Stomach smooth muscle (tissue), 2 donors: Measurements from ENCODE around the gene FAS.
A peak's percentile ranks its signal among the peaks of the same experiment; 100 is the strongest.

Experiments used
- H3K27ac ChIP-seq: one replicate; pipeline ENCODE4 v1.7.0; 2013; ENCODE audit warnings: mild to moderate bottlenecking, low read length, inconsistent platforms
- H3K27me3 ChIP-seq, 2 donors: one replicate each; pipeline ENCODE4 v1.7.0; 2013; ENCODE audit warnings: low read length in 2 of 2; ENCODE audit not compliant: insufficient read depth in 2 of 2, control insufficient read depth in 1 of 2
- H3K36me3 ChIP-seq, 2 donors: one replicate each; pipeline ENCODE4 v1.7.0; 2013; ENCODE audit warnings: low read length in 2 of 2; ENCODE audit not compliant: control insufficient read depth in 2 of 2, insufficient read depth in 2 of 2
- H3K4me1 ChIP-seq: one replicate; pipeline ENCODE4 v1.7.0; 2013; ENCODE audit warnings: low read length; ENCODE audit not compliant: control insufficient read depth, insufficient read depth
- H3K4me3 ChIP-seq, 2 donors: one replicate each; pipeline ENCODE4 v1.7.0; 2013; ENCODE audit warnings: low read length in 2 of 2
- H3K9ac ChIP-seq, 2 donors: one replicate each; pipeline ENCODE4 v1.7.0; 2013; ENCODE audit warnings: low read length in 2 of 2, mild to moderate bottlenecking in 1 of 2
- H3K9me3 ChIP-seq, 2 donors: one replicate each; pipeline ENCODE4 v1.7.0; 2013; ENCODE audit warnings: low read length in 2 of 2; ENCODE audit not compliant: control insufficient read depth in 2 of 2
- donor health status: healthy.
- donor health status: Pancreatic carcinoma.

Gene FAS

DNA sequence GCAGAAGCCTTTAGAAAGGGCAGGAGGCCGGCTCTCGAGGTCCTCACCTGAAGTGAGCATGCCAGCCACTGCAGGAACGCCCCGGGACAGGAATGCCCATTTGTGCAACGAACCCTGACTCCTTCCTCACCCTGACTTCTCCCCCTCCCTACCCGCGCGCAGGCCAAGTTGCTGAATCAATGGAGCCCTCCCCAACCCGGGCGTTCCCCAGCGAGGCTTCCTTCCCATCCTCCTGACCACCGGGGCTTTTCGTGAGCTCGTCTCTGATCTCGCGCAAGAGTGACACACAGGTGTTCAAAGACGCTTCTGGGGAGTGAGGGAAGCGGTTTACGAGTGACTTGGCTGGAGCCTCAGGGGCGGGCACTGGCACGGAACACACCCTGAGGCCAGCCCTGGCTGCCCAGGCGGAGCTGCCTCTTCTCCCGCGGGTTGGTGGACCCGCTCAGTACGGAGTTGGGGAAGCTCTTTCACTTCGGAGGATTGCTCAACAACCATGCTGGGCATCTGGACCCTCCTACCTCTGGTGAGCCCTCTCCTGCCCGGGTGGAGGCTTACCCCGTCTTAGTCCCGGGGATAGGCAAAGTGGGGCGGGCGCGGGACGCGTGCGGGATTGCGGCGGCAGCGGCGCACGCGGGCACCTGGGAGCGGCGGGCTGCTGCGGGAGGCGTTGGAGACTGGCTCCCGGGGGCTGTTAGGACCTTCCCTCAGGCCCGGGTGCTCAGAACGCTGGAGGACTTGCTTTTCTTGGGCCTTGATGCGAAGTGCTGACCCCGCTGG lies at the start of gene FAS:
TSS of gene FAS (plus strand) at position 415 of the 777 bp plus-strand sequence. CDS start at position 494, 79 bp downstream.
- Histone ChIP-seq H3K9me3 (no peaks in the 10 kb centered on the region), H3K9ac (peak within 1 kb of the TSS; percentile 84 to 90), H3K27ac (peak within 1 kb of the TSS; percentile 85), H3K4me1 (peaks cover 22% of the 10 kb centered on the region), H3K36me3 (no peaks in the 10 kb centered on the region), H3K27me3 (no peaks in the 10 kb centered on the region), H3K4me3 (peak within 1 kb of the TSS; percentile 79 to 88)

DNA sequence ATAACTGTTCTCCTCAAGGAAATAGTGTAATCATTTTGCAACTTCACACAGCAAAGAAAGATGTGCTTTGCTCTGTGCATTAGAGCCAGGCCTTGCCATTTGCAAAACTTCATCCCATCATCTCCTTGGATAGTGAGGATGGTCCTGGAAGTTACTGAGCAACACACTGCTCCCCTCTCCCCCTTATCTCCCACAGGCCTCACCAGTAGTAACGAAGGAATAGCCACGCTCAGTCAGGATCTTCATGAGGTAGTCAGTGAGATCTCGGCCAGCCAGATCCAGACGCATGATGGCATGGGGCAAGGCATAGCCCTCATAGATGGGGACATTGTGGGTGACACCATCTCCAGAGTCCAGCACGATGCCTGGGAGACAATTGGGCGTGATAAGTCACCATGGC lies 49.6 kb upstream of the FAS start:
- Histone ChIP-seq H3K36me3 (peaks cover 89 to 97% of the 10 kb centered on the region in 2 donors), H3K27ac (peak overlapping the region; percentile 79), H3K9ac (peak overlapping the region; percentile 3 to 29)

DNA sequence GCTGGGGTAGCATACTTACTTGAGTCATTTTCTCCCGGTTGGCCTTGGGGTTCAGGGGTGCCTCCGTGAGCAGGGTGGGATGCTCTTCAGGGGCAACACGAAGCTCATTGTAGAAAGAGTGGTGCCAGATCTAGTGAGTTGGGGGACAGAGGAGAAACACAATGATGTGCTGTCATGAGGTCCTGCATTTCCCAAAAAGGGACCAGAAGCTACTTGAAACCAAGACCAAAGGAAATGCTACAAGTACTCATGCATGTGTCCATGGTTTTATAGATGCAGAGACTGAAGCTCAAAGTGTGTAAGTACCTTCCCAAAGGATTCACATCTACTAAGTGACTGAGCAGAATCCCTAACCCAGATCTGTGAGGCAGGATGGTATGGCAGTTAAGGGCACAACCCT lies 46.8 kb upstream of the FAS start:
- H3K4me3 ChIP-seq = peak overlapping the region; percentile 33 to 40
- H3K9me3 ChIP-seq = no peaks in the 10 kb centered on the region
- H3K27me3 ChIP-seq = no peaks in the 10 kb centered on the region
- peak overlapping the region; percentile 79 for H3K27ac ChIP-seq
- H3K9ac ChIP-seq = peak overlapping the region; percentile 30 to 68
- peaks cover 69% of the 10 kb centered on the region for H3K4me1 ChIP-seq
- H3K36me3 ChIP-seq = peaks cover 86 to 93% of the 10 kb centered on the region in 2 donors

More for the DNA sequence above, 49.6 kb upstream of the FAS start:
- Histone ChIP-seq H3K27me3 (no peaks in the 10 kb centered on the region), H3K4me1 (peaks cover 63% of the 10 kb centered on the region), H3K9me3 (no peaks in the 10 kb centered on the region), H3K4me3 (no peak overlapping the region)

DNA sequence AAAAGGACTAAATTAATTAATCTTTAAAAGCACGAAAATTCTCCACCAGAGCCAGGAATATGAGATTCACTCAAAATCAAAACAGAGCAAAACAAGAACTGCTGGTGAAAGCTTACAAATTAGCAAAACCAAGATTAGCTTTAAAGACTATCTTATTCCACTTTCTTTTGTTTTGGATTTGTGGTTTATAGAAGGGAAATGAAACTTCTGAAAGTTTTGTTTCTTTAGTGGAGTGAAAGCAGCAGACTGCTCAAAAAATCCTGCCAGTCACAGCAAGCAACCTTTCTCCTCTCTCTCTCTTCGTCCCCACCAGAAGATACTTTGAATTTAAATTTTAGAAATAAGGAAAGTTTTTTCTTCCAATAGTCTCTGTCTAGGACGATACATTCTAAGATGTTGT lies 45.8 kb upstream of the FAS start:
- Histone ChIP-seq H3K9me3 (no peaks in the 10 kb centered on the region), H3K9ac (peak overlapping the region; percentile 25 to 68), H3K4me3 (peak overlapping the region in 1 of 2 donors; percentile 64), H3K27ac (peak overlapping the region; percentile 79), H3K36me3 (peaks cover 76 to 88% of the 10 kb centered on the region in 2 donors), H3K4me1 (peaks cover 61% of the 10 kb centered on the region), H3K27me3 (no peaks in the 10 kb centered on the region)

DNA sequence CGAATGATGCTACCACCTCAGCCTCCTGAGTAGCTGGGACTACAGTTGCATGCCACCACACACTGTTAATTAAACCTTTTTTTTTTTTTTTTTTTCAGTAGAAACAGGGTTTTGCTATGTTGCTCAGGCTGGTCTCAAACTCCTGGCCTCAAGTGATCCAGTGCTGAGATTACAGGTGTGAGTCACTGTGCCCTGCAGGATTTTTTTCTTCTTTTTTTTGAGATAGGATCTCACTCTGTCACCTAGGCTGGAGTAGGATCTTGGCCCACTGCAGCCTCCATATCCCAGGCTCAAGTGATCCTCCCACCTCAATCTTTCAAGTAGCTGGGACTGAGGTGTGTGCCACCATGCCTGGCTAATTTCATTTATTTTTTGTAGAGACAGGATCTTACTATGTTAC lies 44.4 kb upstream of the FAS start:
- H3K4me1 ChIP-seq = peaks cover 49% of the 10 kb centered on the region
- peak overlapping the region; percentile 21 to 38 for H3K9ac ChIP-seq
- peak overlapping the region; percentile 29 to 45 for H3K4me3 ChIP-seq
- no peaks in the 10 kb centered on the region for H3K27me3 ChIP-seq
- peak overlapping the region; percentile 6 for H3K27ac ChIP-seq
- peaks cover 65 to 74% of the 10 kb centered on the region in 2 donors for H3K36me3 ChIP-seq
- H3K9me3 ChIP-seq = no peaks in the 10 kb centered on the region

DNA sequence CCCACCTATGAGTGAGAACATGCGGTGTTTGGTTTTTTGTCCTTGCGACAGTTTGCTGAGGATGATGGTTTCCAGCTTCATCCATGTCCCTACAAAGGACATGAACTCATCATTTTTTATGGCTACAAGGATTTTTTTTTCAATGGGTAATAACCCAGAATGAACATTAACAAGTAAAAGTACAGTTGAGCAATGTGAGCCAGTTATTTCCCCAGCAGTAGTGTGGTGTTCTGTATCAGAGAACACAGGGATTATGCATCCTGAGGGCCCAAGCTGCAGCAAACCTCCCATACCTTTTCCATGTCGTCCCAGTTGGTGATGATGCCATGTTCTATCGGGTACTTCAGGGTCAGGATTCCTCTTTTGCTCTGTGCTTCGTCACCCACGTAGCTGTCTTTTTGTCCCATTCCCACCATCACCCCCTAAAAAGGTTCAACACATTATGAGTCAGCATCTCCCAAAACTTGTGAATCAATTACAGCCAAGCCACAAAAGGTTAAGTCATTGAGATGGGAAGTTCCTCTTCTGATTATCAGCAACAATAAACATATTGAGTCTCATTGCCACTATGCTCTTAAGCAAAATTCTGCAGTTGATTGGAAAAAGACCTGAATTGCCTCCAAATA lies 43.5 kb upstream of the FAS start:
- Histone ChIP-seq H3K27ac (peak overlapping the region; percentile 60), H3K4me3 (peak overlapping the region; percentile 87 to 92), H3K9ac (peak overlapping the region; percentile 99 to 100), H3K36me3 (peaks cover 56 to 65% of the 10 kb centered on the region in 2 donors), H3K4me1 (peaks cover 41% of the 10 kb centered on the region), H3K9me3 (no peaks in the 10 kb centered on the region), H3K27me3 (no peaks in the 10 kb centered on the region)

DNA sequence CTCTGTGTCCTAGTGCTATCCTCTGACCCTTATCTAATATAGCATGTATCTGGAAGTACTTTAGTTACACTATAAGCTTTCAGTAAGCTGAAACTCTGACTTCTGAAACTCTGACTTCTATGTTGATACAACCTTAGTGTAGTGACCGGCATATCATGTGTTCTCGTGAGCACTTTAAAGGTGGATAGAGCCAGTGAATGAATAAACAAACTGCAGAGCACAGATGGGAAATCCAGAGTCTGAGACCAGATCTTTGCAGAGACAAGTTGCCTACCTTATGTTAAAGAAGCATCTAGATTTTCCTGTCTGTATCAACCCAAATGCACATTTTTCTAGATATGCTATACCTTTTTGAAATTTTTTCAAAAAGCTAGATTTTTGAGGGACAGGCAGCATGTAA lies 41.5 kb upstream of the FAS start:
- Histone ChIP-seq H3K36me3 (peaks cover 38 to 45% of the 10 kb centered on the region in 2 donors), H3K4me3 (peak overlapping the region; percentile 87 to 92), H3K27me3 (no peaks in the 10 kb centered on the region), H3K27ac (peak overlapping the region; percentile 99), H3K9ac (peak overlapping the region; percentile 99 to 100), H3K9me3 (no peaks in the 10 kb centered on the region), H3K4me1 (peaks cover 25% of the 10 kb centered on the region)

DNA sequence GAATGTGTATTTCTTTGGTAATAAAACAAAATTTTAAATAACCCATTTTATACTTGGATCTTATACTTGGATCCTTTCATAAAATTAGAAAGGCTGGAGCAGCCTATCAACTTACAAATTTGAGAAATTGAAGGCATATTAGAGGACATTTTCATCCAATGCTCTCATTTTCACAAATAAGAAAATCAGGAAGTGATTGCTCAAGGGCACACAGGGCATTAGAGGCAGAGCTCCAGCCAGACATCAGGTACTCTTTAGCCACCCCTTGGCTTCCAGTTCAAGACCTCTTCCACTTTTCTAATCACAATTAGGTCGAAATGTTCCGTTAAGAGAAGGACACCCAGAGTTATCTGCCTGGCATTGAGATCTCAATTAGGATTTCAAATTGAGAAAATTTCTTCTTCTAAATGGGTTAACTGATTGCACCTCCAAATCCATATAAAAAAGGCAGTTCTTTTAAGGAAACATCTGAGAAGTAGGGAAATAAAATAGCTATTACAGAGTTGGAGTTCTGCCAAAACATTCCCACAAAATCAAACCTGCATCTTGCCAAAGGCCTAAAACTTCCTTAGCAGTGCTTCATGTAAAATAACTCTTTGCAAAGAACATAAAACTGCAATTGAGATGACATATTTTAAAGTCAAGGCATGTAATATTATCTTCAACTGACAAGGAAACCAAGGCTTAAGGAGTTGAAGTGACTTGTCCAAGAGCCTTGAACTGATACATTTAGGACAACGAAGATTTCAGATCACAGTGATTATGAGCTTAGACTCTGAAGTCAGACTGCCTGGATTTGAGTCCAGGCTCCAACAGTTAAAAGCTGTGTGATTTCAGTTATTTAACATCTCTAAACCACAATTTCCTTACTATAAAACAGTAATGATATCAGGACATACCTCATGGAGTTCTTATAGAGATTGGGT lies 40.4 kb upstream of the FAS start:
- Histone ChIP-seq H3K4me3 (peak overlapping the region; percentile 87 to 92), H3K9me3 (no peaks in the 10 kb centered on the region), H3K27me3 (no peaks in the 10 kb centered on the region), H3K27ac (peak overlapping the region; percentile 99), H3K36me3 (peaks cover 31 to 35% of the 10 kb centered on the region in 2 donors), H3K4me1 (peaks cover 15% of the 10 kb centered on the region), H3K9ac (peak overlapping the region; percentile 99 to 100)

DNA sequence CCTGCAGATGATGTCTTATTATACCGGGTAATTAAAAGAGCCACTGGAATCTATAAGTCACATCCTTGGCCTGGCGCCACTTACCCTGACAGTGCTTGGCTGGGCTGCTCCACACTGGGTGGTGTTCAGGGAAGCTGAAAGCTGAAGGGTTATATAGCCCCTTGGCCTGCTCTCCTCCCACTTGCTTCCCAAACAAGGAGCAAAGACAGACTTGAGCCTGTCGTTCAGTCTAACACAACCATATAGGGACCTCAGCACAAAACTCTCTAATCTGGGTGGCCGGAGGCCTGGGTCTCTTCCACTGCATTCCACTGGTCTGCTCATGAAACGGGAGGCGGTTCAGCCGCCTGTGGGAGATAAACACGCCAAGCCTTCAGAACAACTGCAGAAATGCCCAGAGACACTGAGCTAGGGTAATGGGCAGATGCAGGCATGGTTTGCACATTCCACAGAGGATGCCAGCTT lies 37.9 kb upstream of the FAS start, which contains the start of gene ACTA2:
TSS of gene ACTA2 (minus strand) at position 127 of the 465 bp plus-strand sequence. CDS start 3,843 bp downstream, outside the sequence.
- Histone ChIP-seq H3K4me1 (no peaks in the 10 kb centered on the region), H3K27ac (peak within 1 kb of the TSS; percentile 99), H3K27me3 (no peaks in the 10 kb centered on the region), H3K36me3 (peaks cover 15 to 16% of the 10 kb centered on the region in 2 donors), H3K4me3 (peak within 1 kb of the TSS; percentile 87 to 92), H3K9ac (peak within 1 kb of the TSS; percentile 99 to 100), H3K9me3 (no peaks in the 10 kb centered on the region)

DNA sequence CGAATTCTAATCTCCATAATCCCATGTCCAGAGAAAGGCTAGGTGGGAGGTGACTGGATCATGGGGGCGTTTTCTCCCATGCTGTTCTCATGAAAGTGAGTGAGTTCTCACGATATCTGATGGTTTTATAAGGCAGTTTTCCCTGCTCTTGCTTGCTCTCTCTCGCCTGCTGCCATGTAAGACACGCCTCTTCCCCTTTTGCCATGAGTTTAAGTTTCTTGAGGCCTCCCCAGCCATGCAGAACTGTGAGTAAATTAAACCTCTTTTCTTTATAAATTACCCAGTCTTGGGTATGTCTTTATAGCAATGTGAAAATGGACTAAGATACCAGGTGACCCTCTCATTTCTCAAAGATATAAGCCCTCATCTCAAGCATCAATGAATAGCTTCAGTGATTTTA lies 36.9 kb upstream of the FAS start:
- H3K9ac ChIP-seq = peak overlapping the region; percentile 99 to 100
- H3K27me3 ChIP-seq = no peaks in the 10 kb centered on the region
- H3K27ac ChIP-seq = peak overlapping the region; percentile 99
- H3K4me1 ChIP-seq = no peaks in the 10 kb centered on the region
- peaks cover 5 to 6% of the 10 kb centered on the region in 2 donors for H3K36me3 ChIP-seq
- no peaks in the 10 kb centered on the region for H3K9me3 ChIP-seq
- peak overlapping the region; percentile 87 to 92 for H3K4me3 ChIP-seq
